Kidney glomerular epithelial cell (primary cell): ENCODE results near the gene TPGS1.
A peak's percentile ranks its signal among the peaks of the same experiment; 100 is the strongest.
"Not testable (repeated sequence)": the region's sequence is repeated elsewhere in the genome, so short reads cannot be mapped to it uniquely, and the experiment has no call there.

ENCODE experiments used
- DNase-seq: peaks from one replicate; lab custom pipeline; 2025; lab: John Stamatoyannopoulos, UW

The TPGS1 gene

GRCh38 chr19:475360-475759, 31.9 kb upstream of the TPGS1 start:
- DNase-seq: no peak

- DNase-seq: no peak
Measured at GRCh38 chr19:478236-478903, 28.9 kb upstream of the TPGS1 start.

GRCh38 chr19:478976-479375, 28.3 kb upstream of the TPGS1 start:
- DNase-seq: no peak

GRCh38 chr19:480016-480855, 27.1 kb upstream of the TPGS1 start:
- DNase-seq: peak; percentile 19

GRCh38 chr19:481100-481499, 26.2 kb upstream of the TPGS1 start:
- DNase-seq: not testable (repeated sequence)

- DNase-seq: no peak
Measured at GRCh38 chr19:482186-483041, 24.9 kb upstream of the TPGS1 start.

GRCh38 chr19:483332-484072, 23.8 kb upstream of the TPGS1 start:
- DNase-seq: no peak

- no peak for DNase-seq
Measured at GRCh38 chr19:484494-484893, 22.8 kb upstream of the TPGS1 start.

GRCh38 chr19:485077-485476, 22.2 kb upstream of the TPGS1 start:
- DNase-seq: no peak

GRCh38 chr19:485583-486236, 21.6 kb upstream of the TPGS1 start:
- DNase-seq: no peak

- DNase-seq: peak; percentile 75
Measured at GRCh38 chr19:488505-489417, 18.5 kb upstream of the TPGS1 start.

GRCh38 chr19:489418-490196, 17.7 kb upstream of the TPGS1 start:
- DNase-seq: no peak

GRCh38 chr19:491146-491741, 16.1 kb upstream of the TPGS1 start:
- no peak for DNase-seq

- no peak for DNase-seq
Measured at GRCh38 chr19:492091-492531, 15.2 kb upstream of the TPGS1 start.

GRCh38 chr19:493391-494170, 13.7 kb upstream of the TPGS1 start:
- DNase-seq: no peak

GRCh38 chr19:494171-495080, 12.9 kb upstream of the TPGS1 start:
- no peak for DNase-seq

GRCh38 chr19:495081-495401, 12.3 kb upstream of the TPGS1 start:
- DNase-seq: no peak
